HG03159 (cell line): ENCODE results near the gene TM7SF2.

ENCODE experiments used
- ATAC-seq: cut with Tn5 transposase; IDR thresholded peaks from one replicate; pipeline ENCODE4 v1.9.1; 2021; ENCODE audit warnings: mild to moderate bottlenecking, moderate library complexity; ENCODE audit not compliant: unreplicated experiment

TM7SF2 gene

DNA sequence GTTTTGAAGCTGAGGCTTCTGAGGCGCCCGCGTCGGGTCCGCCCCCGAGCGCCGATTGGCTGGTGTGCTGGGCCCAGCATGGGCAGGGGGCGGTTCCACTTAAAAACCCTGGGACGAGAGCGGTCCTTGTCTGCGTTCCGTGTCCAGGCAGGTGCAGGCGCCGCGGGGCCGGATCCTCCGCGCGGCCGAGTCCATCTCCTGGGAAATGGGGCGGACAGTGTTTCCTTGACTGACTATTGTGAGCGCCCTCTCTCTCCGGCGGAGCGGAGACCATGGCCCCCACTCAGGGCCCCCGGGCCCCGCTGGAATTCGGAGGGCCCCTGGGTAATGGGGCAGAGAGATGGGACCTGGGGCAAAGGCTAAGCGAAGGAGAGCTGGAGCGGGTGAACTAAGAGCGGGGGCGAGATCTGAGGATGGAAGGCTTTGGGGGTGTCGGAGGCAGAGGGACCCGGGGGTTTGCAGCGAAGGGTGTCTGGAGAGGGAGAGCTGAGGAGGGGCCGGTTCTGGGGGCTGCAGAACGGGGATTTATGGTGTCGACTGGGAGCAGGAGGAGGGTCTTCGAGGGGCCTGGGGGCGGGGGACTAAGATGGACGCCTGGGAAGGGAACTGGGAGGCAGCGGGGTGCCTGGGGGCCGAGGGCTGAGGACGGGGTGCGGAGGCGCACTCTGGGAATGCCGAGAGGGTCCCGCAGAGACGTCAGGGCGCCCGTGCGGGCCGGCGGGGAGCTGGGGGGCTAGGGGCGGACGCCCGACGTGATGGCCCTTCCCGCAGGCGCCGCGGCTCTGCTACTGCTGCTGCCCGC lies at the start of gene TM7SF2:
TM7SF2 (plus strand) TSS at position 129 of the 802 bp plus-strand sequence; CDS start at position 273, 144 bp downstream.
- peak; percentile 62 for ATAC-seq

DNA sequence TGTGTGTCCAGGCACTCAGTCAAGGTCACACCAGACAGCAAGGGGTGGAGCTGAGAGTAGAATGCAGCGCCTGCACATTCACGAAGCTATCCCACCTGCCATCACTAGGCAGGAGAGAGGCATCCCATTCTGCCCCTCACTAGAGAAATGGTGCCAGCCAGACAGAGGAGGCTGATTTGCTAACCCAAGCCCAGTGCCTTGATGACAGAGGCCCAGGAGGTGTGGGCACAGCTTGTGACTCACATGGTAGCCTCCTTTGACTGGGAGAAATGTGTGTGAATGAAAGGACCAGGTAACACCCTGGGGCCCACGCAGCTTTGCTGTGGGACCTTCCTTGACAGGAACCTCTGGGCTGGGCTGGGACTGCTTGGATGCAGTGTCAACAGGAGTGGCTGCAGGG lies 48.1 kb upstream of the TM7SF2 start:
- no peak for ATAC-seq

DNA sequence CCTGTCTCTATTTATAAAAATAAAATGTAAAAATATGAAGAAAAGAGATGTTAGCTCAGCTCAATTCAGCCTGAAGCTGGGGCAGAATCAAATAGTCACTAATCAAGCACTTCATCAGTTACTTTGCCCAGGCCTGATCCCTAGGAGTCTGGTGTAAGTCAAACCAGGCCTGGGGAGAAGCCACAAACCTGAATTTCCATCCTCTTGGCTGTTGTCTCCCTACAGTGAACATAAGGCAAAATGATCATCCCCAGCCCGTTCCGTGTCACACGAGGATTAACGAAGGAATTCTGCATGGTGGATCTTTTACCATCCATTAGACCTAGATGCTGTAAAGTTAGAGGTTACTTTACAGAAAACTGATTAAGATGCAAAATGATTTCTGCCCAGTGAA lies 46.8 kb upstream of the TM7SF2 start:
- no peak for ATAC-seq

GRCh38 chr11:65065851-65066250 lies 45.8 kb upstream of the TM7SF2 start:
- ATAC-seq = no peak

DNA sequence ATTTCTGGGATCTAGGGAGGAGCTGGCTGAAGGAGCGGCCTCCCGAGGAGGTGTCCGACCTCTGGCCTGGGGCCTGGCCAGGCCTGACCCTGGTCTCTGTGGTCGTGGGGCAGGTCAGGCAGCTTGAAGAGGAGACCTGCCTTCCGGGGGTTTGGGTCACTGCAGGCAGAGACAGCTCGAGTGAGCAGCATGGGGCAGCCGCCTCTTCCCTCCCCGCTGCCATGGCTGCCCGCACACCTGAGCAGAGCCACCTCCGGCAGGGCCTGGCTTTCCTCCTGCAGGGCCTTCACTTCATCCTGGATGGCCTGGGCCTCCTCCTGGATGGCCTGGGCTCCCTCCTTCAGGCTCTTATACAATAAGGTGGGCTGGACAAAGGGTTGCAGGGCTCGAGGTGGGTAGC lies 45.4 kb upstream of the TM7SF2 start:
- no peak for ATAC-seq

DNA sequence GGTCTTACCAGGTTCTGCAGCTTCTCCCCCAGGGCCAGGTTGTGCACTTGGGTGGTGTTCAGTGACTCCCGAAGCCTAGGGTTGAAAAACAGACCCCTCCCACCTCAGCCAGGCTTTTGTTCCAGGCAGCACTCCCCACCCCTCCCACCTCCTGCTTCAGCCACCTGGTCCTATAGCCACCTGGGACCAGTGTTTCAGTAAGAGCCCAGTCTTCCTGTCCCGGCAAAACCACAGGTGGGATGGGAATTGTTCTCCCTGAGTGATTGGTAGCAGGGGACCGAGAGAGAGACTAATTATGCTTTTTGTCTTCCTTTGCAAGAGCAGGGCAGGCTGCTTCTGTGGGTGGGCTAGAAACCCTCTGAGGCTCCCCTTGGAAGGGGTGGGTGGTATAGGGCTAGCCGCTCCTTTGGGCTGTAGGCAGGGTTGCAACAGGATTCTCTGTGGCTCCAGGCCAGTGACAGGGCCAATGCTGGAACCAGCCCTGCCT lies 44.8 kb upstream of the TM7SF2 start:
- no peak for ATAC-seq

- no peak for ATAC-seq
These were observed 44.2 kb upstream of the TM7SF2 start for GRCh38 chr11:65067446-65067845.

DNA sequence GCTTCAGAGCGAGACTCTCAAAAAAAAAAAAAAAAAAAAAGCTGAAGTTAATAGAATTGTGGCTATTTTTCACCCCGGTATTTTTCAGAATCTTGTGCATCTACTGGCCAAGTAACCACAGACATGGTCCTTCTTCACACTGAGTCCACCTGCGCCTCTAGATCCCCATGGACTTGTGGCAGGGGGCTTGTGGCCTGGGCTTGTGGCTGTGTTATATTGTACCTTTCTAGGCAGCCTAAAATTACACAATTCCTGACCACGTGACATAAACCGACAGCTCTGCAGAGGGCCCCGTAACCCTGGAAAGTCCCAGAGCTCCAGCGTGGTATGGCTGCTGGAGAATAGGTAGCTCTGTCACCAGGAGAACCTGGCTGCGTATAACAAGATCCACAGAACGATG lies 42.5 kb upstream of the TM7SF2 start:
- ATAC-seq = no peak

DNA sequence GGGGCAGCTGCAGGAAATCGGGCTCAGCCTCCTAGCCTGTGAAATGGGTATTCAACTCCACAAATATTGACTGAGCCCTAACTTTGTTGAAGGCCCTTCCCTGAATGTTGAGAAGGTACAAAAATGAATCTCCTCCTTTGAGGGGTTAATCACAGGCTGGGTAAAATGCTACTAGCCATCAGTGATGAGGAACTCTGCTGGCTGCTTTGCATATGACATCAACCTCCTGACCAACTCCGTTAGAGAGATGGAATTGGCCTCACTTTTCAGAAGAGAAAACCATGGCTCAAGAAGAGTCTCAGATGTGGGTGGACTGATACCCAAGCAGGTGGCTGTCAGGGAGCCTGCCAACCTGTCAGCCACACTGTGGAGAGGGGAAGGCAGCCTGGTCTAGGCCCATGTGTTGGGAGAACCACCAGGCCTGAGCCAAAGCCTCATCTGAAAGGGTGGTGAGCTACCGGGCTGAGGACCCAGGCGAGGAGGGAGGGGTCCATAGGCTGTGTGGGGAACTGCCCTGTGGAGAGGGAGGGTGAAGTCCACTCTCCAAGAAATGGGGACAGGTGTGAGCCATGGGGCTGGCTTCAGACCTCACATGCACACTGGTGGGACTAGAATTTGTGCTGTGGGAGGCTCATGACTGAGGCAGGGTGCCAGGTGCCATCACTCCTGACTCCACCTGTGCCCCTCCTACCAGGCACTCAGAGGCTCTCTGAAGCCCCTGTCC lies 39.6 kb upstream of the TM7SF2 start:
- ATAC-seq = no peak

- no peak for ATAC-seq
These were observed 39.1 kb upstream of the TM7SF2 start for GRCh38 chr11:65072631-65072966.

DNA sequence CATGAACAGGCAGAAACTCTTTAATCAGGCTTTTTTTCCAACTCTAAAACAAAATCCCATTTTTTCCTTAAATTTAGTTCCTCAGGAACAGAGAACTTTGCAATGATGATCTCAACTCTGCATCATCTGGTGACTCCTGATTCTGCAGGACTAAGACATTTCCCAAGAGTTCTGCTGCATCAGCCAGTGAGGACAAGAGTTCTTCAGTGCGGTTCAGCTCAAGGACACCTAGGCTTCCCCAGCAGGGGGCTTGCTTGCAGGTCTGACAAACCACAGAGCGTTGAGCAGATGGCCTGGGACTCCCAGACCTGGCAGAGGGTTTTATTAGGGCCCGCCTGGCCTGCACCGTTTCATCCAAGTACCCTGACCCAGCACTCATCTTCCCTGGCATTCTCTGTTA lies 34.2 kb upstream of the TM7SF2 start:
- no peak for ATAC-seq

GRCh38 chr11:65078151-65078550 lies 33.5 kb upstream of the TM7SF2 start:
- no peak for ATAC-seq

- no peak for ATAC-seq
These were observed 32.8 kb upstream of the TM7SF2 start for GRCh38 chr11:65078786-65079342.

- ATAC-seq = peak; percentile 16
These were observed 28.4 kb upstream of the TM7SF2 start for GRCh38 chr11:65083134-65083833.

GRCh38 chr11:65083834-65084597 lies 27.7 kb upstream of the TM7SF2 start, which contains the start of the genes CDCA5 and ZFPL1:
CDCA5 (minus strand) TSS chr11:65084040; CDS start chr11:65083978, 62 bp downstream.
ZFPL1 (plus strand) TSS chr11:65084222; CDS start chr11:65084699, 477 bp downstream.
- ATAC-seq = peak; percentile 80

- ATAC-seq = peak; percentile 4
These were observed 26.9 kb upstream of the TM7SF2 start for GRCh38 chr11:65084598-65085375.

DNA sequence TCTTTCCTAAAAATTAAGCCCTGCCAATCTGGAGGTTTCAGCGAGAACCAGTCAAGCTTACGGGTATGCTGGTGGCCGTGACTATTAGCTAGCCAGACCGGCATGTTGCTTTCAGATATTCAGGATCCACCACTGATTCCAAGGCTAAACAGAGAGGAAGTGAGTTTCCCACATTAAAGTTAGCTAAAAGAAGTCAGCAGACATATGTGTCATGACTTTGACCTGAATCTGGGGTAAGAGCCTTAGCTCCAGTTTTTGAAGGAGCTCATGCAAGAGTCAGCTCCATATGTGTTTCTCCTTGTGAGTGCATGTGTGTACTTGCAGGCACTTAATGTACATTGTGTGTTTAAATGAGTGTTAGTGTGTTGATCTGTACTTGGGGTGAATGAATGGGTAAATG lies 26.2 kb upstream of the TM7SF2 start:
- ATAC-seq = no peak

GRCh38 chr11:65086809-65087208 lies 24.9 kb upstream of the TM7SF2 start:
- no peak for ATAC-seq

GRCh38 chr11:65087216-65087615 lies 24.5 kb upstream of the TM7SF2 start:
- no peak for ATAC-seq

DNA sequence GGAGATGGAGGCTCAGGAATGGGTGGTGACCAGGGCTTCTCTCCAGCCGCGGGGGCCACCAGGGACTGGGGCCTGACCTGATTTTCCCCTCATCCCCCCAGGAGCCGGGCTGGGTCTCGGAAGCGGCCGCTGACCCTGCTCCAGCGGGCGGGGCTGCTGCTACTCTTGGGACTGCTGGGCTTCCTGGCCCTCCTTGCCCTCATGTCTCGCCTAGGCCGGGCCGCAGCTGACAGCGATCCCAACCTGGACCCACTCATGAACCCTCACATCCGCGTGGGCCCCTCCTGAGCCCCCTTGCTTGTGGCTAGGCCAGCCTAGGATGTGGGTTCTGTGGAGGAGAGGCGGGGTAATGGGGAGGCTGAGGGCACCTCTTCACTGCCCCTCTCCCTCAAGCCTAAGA lies 23.8 kb upstream of the TM7SF2 start:
- ATAC-seq = no peak
